Ovary (tissue), 3 donors: ENCODE results near the gene RIPK1.

Source experiments
- CTCF ChIP-seq, 3 donors: fragments of 450-650 bp in 2 of 3; fragments of 200-600 bp in 1 of 3; IDR thresholded peaks; one replicate each; pipeline versions ENCODE4 v1.5.1 to v1.8.0; 2016 to 2022; ENCODE audit warnings: antibody characterized with exemption in 3 of 3, mild to moderate bottlenecking in 1 of 3
- EP300 ChIP-seq: sonication (generic); formaldehyde crosslinking; IDR thresholded peaks from one replicate; pipeline ENCODE4 v1.6.1; 2017; ENCODE audit warnings: antibody characterized with exemption
- POLR2A ChIP-seq: fragments of 450-650 bp; IDR thresholded peaks from one replicate; pipeline ENCODE4 v1.6.1; 2017; ENCODE audit warnings: antibody characterized with exemption, mild to moderate bottlenecking, moderate library complexity
- donor health status: DM: no; HTN: no; CAD: no.

- TF ChIP-seq POLR2A, result no peak
- TF ChIP-seq CTCF (IDR thresholded peaks at IDR 0.05), result no peak
- no peak for TF ChIP-seq EP300
These were observed 15.1 kb upstream of the RIPK1 start for GRCh38 chr6:3053231-3053508.
